GM18861 (cell line): Measurements from ENCODE around the gene CDKAL1.
"Not testable (repeated sequence)": the region's sequence is repeated elsewhere in the genome, so short reads cannot be mapped to it uniquely, and the experiment has no call there.

Experiments
- ATAC-seq: cut with Tn5 transposase; IDR thresholded peaks from one replicate; pipeline ENCODE4 v1.9.1; 2021; ENCODE audit not compliant: unreplicated experiment

Gene CDKAL1

DNA sequence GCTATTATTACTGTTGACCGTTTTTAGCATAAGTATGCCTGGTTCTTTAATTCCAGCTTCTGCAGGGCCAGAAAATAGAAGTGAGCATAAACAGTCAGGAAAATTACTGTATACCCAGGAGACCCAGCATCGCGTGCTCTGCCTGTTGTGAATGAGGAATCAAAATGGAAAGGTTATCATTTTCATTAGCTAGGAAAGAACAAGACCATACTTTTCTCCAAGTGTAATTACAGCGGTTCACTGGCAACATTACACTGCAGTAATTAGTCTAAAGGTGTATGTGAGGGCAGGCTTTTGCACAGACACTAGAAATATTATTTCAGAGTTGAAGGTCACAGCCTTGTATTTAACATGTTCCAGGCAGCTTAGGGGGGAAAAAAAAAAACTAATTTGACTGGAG, 655.5 kb downstream of the CDKAL1 start:
- no peak for ATAC-seq

DNA sequence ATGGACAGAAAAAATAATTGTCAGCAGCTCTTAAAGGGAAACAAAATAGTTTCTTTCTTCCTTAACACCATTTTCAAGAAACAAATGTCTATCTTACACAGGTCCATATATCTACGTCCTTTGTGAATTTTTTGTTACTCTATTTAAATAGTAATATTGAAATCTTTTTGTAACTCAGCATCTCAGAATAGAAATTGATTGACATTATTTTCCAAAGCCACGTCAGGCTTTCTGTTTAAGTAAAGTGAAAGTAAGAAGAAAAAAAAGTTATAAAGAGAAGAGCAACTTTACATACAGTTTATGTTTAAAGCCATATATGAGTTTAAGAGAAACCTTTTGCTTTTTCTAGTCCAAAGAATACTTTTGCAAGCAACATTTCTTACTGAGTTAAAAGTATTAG, 656.4 kb downstream of the CDKAL1 start:
- ATAC-seq, result no peak

DNA sequence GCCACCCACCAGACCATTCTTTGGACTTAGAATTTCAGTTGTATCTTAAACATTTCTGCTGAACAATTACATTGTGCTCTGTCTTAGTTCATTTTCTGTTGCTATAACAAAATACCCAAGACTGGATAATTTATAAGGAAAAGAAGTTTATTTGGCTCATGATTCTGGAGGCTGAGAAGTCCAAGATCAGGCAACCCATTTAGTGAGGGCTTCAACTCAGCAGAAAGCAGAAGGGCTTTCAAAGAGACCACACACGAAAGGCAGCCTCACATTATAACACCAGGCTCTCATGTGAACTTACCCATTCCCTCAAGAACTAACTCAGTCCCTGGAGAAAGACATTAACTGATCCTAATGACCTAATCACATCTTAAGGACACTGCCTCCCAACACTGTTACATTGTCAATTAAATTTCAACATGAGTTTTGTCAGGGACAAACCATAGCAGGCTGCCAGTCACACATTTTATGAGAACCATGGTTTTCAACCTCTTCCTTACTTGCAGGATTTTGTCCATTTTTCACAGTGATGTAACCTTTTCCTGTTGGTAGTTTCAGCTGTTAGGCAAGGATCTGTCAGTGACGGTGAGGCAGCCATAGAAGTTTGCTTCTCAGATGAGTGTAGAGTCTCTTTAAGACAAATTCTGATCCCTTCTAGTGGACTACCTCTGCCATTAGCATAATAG, 659.7 kb downstream of the CDKAL1 start:
- no peak for ATAC-seq

DNA sequence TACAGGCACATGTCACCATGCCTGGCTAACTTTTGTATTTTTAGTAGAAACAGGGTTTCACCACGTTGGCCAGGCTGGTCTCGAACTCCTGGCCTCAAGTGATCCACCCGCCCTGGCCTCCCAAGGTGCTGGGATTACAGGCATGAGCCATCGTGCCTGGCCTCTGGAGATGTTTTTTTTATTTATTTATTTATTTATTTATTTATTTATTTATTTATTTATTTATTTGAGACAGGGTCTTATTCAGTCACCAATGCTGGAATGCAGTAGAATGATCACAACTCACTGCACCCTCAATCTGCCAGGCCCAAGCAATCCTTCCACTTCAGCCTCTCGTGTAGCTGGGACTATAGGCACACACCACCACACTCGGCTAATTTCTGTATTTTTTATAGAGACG, 661.0 kb downstream of the CDKAL1 start:
- not testable (repeated sequence) for ATAC-seq

DNA sequence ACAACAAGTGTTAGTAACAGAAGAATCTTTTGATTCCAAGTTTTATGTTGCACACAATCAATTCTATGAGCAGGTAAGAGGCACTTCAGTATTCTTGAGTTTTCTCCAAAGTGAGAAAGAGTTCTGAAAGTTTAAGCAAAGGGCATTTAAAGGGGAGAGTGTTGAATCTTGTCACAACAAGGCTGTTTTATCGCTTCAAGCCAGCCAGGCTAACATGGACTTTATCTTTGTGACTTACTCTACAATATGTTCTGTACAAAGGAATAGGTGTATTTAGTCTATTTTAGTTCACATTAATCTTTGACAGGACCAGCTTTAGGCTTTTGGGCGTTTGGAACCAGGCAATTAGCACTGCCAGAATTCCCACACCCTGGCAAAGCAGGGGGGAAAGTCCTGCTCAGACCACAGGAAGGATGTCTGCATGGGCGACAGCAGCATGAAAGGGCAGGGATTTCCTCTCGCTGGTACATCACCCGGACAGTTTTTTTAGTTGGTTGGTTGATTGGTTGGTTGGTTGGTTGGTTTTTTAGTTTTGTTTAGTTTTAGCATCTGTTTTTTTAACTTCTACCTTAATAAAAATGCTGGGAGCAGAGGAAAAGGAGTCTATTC, 663.9 kb downstream of the CDKAL1 start:
- ATAC-seq, result no peak

DNA sequence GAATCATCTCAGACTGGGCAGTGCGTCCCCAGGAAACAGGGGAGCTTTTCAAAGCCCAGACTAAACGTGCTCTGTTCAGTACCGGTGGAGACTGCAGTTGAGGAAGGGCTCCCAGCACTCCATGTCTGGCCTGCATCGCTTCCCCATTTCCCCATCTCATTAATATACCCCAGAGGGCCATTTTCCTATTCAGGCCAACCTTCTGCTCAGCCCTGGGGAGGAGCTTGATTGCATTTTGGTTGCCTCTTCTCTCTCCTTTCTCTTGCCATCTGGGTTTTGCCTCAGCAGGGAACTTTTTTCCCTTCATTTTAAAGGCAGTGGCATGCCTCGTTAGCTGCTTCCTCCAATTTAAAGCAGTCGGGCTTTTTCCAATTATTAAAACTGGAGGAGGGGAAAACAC, 665.0 kb downstream of the CDKAL1 start:
- ATAC-seq, result no peak

DNA sequence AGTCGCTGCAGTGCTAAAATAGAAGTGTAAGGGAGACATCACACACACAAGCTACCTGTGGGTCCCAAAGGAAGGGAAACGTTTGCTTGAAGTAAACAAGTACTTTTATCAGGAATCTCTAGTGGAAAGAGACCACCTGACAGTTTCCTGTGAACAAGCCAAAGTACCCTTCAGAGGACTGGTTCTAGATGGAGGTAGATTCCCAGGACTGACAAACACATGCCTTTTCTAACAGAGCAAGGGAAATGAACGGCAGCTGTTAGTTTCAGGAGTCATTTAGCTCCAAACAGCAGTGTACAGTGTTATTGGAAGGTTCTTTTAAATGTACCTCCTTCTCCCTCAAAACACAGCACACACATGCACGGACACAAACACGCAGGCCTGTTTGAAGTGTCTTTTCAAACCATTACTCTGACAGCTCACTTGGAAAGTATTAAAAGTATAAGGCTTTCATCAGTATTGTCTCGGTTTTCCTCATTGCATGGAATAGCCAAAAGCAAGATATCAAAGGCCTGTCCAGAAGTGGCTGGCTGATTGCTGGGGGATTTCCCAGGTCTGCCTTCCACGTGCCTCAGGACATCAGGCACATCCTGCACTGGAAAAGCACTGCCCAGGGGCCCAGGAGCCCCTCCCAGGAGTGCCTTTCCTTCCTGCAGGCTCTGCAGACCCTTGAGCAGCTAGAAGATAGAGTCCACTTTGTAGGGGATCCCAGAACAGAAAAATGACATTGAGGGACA, 666.0 kb downstream of the CDKAL1 start:
- ATAC-seq, result no peak

DNA sequence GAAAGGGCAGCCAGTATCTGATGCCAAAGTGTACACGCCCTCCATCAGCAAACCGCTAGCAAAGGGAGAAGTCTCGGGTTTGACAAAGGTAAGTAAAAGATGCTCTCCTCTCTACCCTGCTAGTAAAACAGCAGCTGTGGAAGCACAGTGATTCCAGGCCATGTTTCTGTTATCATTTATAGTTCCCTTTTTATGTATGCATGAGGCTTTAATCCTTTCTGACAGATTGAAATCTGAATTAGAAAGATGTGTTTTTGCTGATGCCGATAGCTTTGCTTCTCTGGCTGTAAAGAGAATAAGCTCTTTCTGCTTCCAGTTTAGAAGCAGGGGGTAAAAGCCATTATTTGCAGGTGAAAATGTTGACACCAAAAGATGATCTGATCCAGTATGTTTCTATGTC, 666.9 kb downstream of the CDKAL1 start:
- ATAC-seq, result no peak

DNA sequence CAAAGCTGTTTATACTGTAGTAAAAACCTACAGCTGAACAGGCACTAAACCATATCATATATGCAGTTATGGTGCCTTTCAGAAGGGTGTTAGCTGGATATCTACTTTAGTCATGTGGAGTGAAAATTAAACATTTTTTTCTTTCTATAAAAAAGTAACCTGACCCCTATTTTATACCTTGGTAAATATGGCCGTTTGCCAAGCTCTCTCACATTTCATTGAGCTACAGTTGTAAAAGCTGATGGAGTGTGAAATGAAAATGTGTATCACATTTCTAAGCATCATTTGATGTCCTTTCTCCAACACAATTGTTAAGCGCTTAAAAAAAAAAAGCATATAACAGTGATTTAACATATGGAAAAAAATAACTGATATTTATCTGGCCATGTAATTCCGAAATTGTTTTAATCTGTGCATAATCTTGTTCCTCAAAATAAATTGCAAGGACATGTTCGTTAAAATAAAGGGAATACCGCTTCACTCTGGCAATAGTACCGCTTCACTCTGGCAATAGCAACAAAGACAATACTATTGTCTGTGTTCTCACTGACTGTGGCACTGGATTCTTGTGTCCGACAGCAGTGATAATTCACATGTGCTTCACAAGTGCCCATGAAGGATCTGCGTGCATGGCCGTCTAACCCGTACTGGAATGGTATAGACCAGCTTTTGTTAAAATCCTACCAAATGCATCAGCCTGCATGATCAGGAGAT, 667.5 kb downstream of the CDKAL1 start:
- no peak for ATAC-seq

DNA sequence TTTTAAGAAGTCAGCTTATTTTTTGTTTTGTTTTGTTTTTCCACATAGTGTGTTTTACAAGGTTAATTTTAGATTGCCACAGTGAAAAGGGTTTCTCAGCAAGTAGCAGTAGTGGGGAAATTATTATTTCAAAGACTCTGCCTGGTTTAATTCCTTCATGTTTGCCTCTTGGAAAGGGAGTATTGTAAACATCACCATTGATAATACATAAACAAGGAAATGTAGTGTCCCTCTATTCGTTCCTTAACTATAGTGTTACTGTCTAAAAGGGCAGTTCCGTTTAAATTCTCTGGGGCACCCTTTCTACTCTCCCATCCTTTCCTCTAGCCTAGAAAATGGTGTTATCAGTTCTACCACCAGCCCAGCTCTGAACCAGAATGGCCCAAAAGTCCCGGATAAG, 668.3 kb downstream of the CDKAL1 start:
- no peak for ATAC-seq

DNA sequence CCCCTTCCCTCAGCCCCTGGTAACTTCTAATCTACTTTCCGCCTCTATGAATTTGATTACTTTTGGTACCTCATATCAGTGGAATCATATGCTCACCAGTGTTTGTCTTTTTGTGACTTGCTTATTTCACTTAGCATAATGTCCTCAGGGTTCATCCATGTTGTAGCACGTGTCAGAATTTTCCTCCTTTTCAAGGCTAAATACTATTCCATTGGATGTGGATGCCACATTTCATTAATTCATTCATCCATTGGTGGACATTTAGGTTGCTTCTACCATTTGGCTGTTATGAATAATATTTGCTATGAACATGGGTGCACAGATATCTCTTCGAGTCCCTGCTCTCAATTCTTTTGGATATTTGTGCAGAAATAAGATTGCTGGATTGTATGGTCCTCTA, 670.7 kb downstream of the CDKAL1 start:
- no peak for ATAC-seq

DNA sequence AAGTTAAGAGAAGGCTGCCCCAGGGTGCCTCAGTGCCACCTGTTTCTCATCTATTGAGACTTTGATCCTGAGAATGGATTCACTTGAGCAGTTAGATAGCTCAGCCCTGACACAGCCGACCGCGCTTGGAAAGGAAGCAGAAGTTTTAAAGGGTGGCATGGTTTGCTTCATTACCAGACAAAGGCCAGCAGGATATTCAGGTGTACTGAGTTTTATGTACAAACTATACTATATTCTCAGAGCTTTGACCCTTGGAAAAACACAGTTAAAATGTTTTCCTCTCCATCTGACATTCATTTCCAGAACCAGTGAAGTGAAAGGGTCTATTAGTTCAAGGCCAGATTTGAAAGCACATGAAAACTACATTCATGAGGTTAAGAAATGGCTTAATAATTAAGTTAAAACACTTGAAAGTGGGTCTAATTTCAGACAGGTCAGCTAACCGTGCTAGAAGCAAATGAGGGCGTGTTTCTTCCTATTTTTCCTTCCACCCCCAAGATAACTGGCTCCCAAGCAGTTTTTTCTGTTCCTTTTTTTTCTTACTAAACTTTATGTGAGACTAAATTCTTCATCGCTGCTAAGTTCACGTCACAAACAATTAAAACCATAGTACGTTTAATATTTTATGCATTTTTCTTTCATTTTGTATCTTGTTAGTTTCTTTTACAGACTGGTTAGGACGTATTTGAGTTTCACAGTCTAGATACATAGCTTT, 674.0 kb downstream of the CDKAL1 start:
- peak; percentile 71 for ATAC-seq

DNA sequence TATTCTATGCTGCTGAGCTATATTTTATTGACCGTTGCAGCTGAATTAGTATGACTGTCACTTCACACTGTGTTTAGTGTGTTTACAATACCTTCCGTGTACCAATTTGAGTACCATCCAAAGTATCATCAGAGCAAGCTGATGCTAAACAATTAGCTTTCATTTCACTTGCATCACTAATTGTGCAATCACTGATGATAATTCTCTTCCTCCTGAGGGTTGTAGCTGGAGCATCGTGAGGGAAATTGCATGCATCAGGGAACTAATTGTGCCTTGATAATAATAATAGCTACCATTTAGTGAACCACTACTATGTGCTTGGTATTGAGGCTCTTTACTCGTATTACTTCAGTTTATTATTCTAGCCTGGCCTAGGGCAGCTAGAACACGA, 674.5 kb downstream of the CDKAL1 start:
- no peak for ATAC-seq

DNA sequence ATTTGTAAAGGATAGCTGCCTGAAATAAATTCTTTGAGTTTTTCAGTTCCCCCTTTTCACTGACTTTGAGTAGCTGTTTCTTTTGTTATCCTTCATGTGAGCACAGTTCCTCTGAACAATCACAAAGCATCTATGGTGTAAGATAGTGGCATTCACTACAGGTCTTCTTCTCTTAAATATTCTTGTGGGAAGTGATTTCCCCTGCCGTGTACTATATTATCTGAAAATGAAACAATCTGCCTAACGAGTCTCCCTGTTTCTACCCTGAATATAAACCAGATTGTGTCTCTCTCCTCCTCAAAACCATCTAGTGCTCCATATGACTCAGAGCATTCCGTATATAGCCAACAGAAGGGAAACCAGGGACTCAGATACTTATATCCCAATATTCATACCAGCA, 679.2 kb downstream of the CDKAL1 start:
- peak; percentile 75 for ATAC-seq

DNA sequence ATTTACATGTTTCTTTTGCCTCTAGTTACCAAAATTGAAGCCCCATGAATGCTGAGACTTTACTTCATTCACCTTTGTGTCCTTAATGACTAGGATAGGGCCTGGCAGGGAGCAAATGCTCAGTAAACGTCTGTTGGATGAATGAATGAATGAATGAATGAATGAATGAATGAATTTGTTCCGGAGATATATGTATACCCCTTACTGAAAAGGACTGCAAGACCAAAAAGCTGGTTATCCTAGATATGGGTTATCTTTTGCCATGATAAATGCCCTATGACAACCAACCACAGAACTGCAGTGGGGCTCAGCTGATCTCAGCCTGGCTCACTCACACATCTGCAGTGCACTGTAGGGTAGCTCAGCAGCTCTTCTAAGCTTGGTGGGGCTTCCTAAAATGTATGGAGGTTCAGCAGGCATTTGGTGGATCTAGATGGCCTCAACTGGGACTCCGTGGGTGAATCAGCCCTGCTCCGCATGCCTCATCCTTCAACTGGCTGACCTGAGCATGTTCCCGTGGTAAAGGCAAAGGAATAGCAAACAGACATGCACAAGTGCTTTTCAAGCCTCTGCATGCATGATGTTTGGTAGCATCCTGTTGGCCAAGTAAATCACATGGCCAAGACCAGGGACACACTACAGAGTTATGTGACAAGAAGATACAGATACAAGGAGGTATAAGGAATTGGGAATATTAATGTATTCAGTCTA, 680.6 kb downstream of the CDKAL1 start:
- ATAC-seq, result no peak

DNA sequence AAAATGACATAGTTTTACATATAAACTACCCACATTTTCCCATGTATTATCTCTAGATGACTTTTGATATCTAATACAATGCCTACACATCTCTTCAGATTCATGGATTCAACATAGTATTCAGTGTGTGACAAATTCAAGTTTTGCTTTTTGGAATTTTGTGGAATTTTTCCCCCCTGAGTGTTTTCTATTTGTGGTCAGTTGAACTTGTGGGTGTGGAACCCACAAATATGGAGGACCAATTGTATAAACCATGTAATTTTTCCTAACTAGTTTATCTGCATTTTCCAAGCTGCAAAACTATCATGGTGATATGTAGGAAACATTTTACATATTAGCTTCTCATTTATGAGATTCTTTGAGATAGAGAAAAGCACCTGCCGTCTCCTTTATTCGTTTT, 685.0 kb downstream of the CDKAL1 start:
- ATAC-seq, result no peak

DNA sequence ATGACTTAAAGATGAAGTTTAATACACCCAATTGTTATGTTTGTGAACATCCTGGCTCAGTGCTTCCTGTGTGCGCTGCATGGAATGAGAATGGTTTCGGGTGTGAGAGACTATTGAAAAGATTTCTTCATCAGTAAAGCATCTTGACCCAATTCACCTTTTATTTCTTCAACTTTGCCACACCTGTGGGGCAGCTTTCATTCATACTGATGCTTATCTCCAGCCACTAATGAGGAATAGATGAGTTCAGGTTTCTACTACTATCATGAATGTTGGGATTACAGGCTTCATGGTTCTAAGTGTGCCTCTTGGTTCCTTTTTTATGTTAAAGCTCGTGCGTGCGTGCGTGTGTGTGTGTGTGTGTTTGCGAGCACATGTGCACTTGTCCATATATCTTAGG, 685.6 kb downstream of the CDKAL1 start:
- ATAC-seq, result no peak

DNA sequence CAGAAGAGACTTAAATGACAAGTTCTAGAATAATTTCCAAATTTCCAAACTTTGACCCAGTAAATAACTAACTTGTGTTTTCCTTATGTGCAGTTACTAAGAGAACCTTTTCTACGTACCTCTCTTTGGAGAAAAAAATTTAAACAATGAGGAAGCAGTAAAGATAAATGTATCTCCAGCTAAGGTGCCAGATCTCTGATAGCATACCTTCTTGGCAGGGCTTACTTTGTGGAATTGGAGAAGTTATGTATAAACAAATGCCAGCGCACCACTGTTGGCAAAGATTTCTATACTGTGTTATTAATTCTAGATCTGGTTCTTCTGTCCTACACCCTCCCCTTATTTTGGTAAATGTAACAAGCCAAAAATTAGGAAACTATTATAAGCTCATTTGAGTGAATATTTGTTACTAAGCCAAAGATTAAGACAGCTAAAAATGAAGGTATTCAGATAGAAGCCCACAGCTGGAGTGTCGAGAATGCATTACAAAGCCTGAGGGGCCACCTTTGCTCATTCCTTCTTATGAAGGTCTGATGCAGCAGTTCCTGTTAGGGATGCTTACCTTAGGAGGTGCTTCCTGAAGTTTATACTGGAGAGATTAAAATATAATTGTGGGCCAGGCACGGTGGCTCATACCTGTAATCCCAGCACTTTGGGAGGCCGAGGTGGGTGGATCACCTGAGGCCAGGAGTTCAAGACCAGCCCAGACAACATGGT, 686.2 kb downstream of the CDKAL1 start:
- no peak for ATAC-seq

DNA sequence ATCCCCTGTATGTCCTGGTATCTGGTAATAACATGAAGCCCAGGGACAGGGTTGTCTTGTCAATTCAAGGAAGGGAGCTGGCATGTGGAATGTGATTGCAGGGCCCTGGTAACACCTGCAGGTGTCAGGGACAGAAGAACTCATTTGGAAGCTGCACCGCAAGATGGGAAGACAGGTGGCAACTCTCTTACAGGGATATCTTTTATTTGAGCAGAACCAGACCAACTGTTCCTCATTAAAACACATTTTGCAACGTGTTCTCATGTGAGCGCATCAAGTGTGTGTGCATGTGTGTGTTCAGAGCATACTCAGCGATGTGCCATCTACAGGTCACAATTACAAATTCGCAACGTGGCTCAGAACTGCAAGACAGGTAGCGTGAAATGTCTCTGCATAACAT, 688.4 kb downstream of the CDKAL1 start:
- no peak for ATAC-seq

DNA sequence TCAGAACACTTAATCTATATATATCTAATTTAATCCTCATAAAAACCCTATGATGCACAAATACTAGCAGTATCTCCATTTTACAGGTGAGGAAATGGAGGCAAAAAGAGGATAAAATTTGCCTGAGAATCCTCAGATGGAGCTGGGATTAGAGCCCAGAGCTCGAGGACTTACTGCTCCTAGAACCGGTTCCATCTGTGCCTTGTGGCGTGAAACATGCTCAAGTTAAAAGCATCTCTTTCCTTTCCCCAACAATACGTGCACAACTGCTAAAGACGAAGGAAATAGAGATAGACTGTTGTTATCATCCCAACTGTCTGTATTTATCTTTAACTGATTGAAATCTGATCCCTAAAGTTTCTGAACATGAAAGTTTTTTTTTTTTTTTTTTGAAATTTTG, 691.7 kb downstream of the CDKAL1 start:
- ATAC-seq, result no peak
